IMR-90 (cell line): Measurements from ENCODE around the gene MPPED1. TPM values are rescaled to one million over a fixed set of nuclear protein-coding genes. Genes with fewer than 3 reads are reported as not detected.

Experiments
- ATAC-seq: fragments of 200-7000 bp; cut with Tn5 transposase; 2 replicates; pipeline ENCODE4 v1.9.1; 2020; ENCODE audit warnings: low read depth, mild to moderate bottlenecking, moderate library complexity
- BruUV-seq: library from RNA; stranded (reverse); fragments of 400-500 nt; replicated peaks from 2 replicates; lab custom pipeline; 2021; lab: Mats Ljungman, UMichigan
- CTCF ChIA-PET: fragments of 300-600 bp; formaldehyde crosslinking; extraction: SDS; loops from one replicate; lab custom pipeline; 2021; ENCODE audit warnings: antibody characterized with exemption; lab: Yijun Ruan, JAX
- POLR2A ChIA-PET: fragments of 300-600 bp; sonication (Branson Sonifier 250); formaldehyde crosslinking; loops from one replicate; lab custom pipeline; 2022; ENCODE audit warnings: antibody characterized with exemption; ENCODE audit not compliant: unreplicated experiment; lab: Charles Lee
- DNase-seq: peaks from one replicate; pipeline ENCODE4 v3.0.0; 2013
- H2AFZ ChIP-seq: replicated peaks from 2 replicates; pipeline ENCODE3; 2013; ENCODE audit warnings: low read length, mild to moderate bottlenecking; ENCODE audit not compliant: poor library complexity
- H2AK5ac ChIP-seq: 2 replicates; pipeline ENCODE4 v1.6.1; 2013; ENCODE audit warnings: low read depth, low read length, inconsistent platforms
- H2AK9ac ChIP-seq: replicated peaks from 2 replicates; pipeline ENCODE3; 2013; ENCODE audit warnings: mild to moderate bottlenecking, low read depth, low read length, moderate library complexity; ENCODE audit not compliant: poor library complexity
- H2BK120ac ChIP-seq: 2 replicates; pipeline ENCODE4 v1.6.1; 2013; ENCODE audit warnings: low read depth, low read length, inconsistent platforms
- H2BK15ac ChIP-seq: 3 replicates; pipeline ENCODE4 v1.6.1; 2013; ENCODE audit warnings: low read depth, low read length, inconsistent platforms
- H2BK20ac ChIP-seq: 2 replicates; pipeline ENCODE4 v1.6.1; 2013; ENCODE audit warnings: low read depth, mild to moderate bottlenecking, inconsistent platforms, low read length, moderate library complexity
- H2BK5ac ChIP-seq: 2 replicates; pipeline ENCODE4 v1.6.1; 2013; ENCODE audit warnings: mild to moderate bottlenecking, low read depth, low read length, inconsistent platforms; ENCODE audit not compliant: poor library complexity, severe bottlenecking
- H3K14ac ChIP-seq: replicated peaks from 2 replicates; pipeline ENCODE4 v1.6.1; 2013; ENCODE audit warnings: low read depth, low read length, inconsistent platforms
- H3K18ac ChIP-seq: 2 replicates; pipeline ENCODE4 v1.6.1; 2013; ENCODE audit warnings: low read depth, low read length, control low read depth
- H3K23ac ChIP-seq: 2 replicates; pipeline ENCODE4 v1.6.1; 2013; ENCODE audit warnings: low read depth, low read length, inconsistent platforms
- H3K27ac ChIP-seq: 2 replicates; pipeline ENCODE4 v1.5.1; 2013; ENCODE audit warnings: mild to moderate bottlenecking, control low read depth, low read length; ENCODE audit not compliant: insufficient read depth
- H3K27me3 ChIP-seq: 2 replicates; pipeline ENCODE4 v1.6.1; 2013; ENCODE audit warnings: low read length; ENCODE audit not compliant: control insufficient read depth, insufficient read depth
- H3K36me3 ChIP-seq: 2 replicates; pipeline ENCODE4 v1.6.1; 2013; ENCODE audit warnings: low read length, mixed read lengths; ENCODE audit not compliant: control insufficient read depth, insufficient read depth
- H3K4ac ChIP-seq: 2 replicates; pipeline ENCODE4 v1.6.1; 2013; ENCODE audit warnings: low read depth, low read length, inconsistent platforms
- H3K4me1 ChIP-seq: 2 replicates; pipeline ENCODE4 v1.6.1; 2013; ENCODE audit warnings: low read length, mixed read lengths; ENCODE audit not compliant: control insufficient read depth, insufficient read depth
- H3K4me2 ChIP-seq: 2 replicates; pipeline ENCODE4 v1.6.1; 2013; ENCODE audit warnings: low read depth, mild to moderate bottlenecking, control low read depth, low read length, moderate library complexity
- H3K4me3 ChIP-seq: 2 replicates; pipeline ENCODE4 v1.5.1; 2013; ENCODE audit warnings: low read depth, mild to moderate bottlenecking, control low read depth, low read length, moderate library complexity; ENCODE audit not compliant: insufficient read depth
- H3K56ac ChIP-seq: 2 replicates; pipeline ENCODE4 v1.6.1; 2013; ENCODE audit warnings: low read length, inconsistent platforms; ENCODE audit not compliant: insufficient read depth; ENCODE audit errors: extremely low read depth
- H3K79me1 ChIP-seq, 2 experiments: 2 replicates each; pipeline ENCODE4 v1.6.1; 2013; ENCODE audit warnings: low read length in 2 of 2, inconsistent platforms in 1 of 2, low read depth in 1 of 2
- H3K9ac ChIP-seq: 2 replicates; pipeline ENCODE4 v1.6.1; 2013; ENCODE audit warnings: low read depth, low read length, control low read depth
- H3K9me1 ChIP-seq: 2 replicates; pipeline ENCODE4 v1.6.1; 2013; ENCODE audit warnings: low read length, inconsistent platforms; ENCODE audit not compliant: insufficient read depth
- H3K9me3 ChIP-seq: 2 replicates; pipeline ENCODE4 v1.6.1; 2013; ENCODE audit warnings: low read length; ENCODE audit not compliant: control insufficient read depth, insufficient read depth
- H4K20me1 ChIP-seq: 2 replicates; pipeline ENCODE4 v1.6.1; 2013; ENCODE audit warnings: low read length, inconsistent platforms; ENCODE audit not compliant: insufficient read depth
- H4K5ac ChIP-seq: 2 replicates; pipeline ENCODE4 v1.6.1; 2013; ENCODE audit warnings: mild to moderate bottlenecking, low read depth, low read length, control low read depth
- H4K8ac ChIP-seq, 2 experiments: 2 replicates each; pipeline ENCODE4 v1.6.1; 2013; ENCODE audit warnings: low read depth in 2 of 2, low read length in 2 of 2, control low read depth in 1 of 2, inconsistent platforms in 1 of 2
- H4K91ac ChIP-seq: 2 replicates; pipeline ENCODE4 v1.6.1; 2013; ENCODE audit warnings: low read depth, low read length, inconsistent platforms; ENCODE audit not compliant: insufficient read depth
- BHLHE40 ChIP-seq: fragments of 150-350 bp; IDR thresholded peaks from 2 replicates; pipeline ENCODE4 v1.6.1; 2016; ENCODE audit warnings: mild to moderate bottlenecking, low read depth, low read length
- CEBPB ChIP-seq: IDR thresholded peaks from 2 replicates; pipeline ENCODE4 v1.6.1; 2012; ENCODE audit warnings: low read depth, low read length, improper control_type of control experiment
- CHD1 ChIP-seq: IDR thresholded peaks from 2 replicates; pipeline ENCODE4 v1.6.1; 2012; ENCODE audit warnings: low read depth, low read length, improper control_type of control experiment
- CTCF ChIP-seq: conservative IDR thresholded peaks from 2 replicates; pipeline ENCODE4 v1.5.1; 2012; ENCODE audit warnings: mild to moderate bottlenecking, low read depth, low read length, improper control_type of control experiment
- ELK1 ChIP-seq: fragments of 150-350 bp; IDR thresholded peaks from 2 replicates; pipeline ENCODE4 v1.6.1; 2016; ENCODE audit warnings: low read depth, mild to moderate bottlenecking, low read length, moderate library complexity, borderline replicate concordance
- FOS ChIP-seq: fragments of 150-350 bp; IDR thresholded peaks from 2 replicates; pipeline ENCODE4 v1.6.1; 2016; ENCODE audit warnings: low read depth, low read length
- MAFK ChIP-seq: IDR thresholded peaks from 2 replicates; pipeline ENCODE4 v1.6.1; 2012; ENCODE audit warnings: low read depth, low read length, improper control_type of control experiment
- MAZ ChIP-seq: IDR thresholded peaks from 2 replicates; pipeline ENCODE4 v1.6.1; 2012; ENCODE audit warnings: low read depth, mild to moderate bottlenecking, low read length, improper control_type of control experiment, moderate library complexity, borderline replicate concordance
- MXI1 ChIP-seq: IDR thresholded peaks from 2 replicates; pipeline ENCODE4 v1.6.1; 2012; ENCODE audit warnings: low read depth, mild to moderate bottlenecking, low read length, moderate library complexity, borderline replicate concordance
- NFE2L2 ChIP-seq: fragments of 150-350 bp; IDR thresholded peaks from 2 replicates; pipeline ENCODE4 v1.6.1; 2016; ENCODE audit warnings: low read depth, mild to moderate bottlenecking, low read length
- POLR2A ChIP-seq: IDR thresholded peaks from 2 replicates; pipeline ENCODE4 v1.6.1; 2012; ENCODE audit warnings: mild to moderate bottlenecking, low read depth, low read length
- RAD21 ChIP-seq: IDR thresholded peaks from 2 replicates; pipeline ENCODE4 v1.6.1; 2012; ENCODE audit warnings: low read length, improper control_type of control experiment
- RCOR1 ChIP-seq: IDR thresholded peaks from 2 replicates; pipeline ENCODE4 v1.6.1; 2012; ENCODE audit warnings: mild to moderate bottlenecking, low read length, improper control_type of control experiment; ENCODE audit not compliant: insufficient replicate concordance
- RFX5 ChIP-seq: IDR thresholded peaks from 2 replicates; pipeline ENCODE4 v1.8.0; 2012; ENCODE audit warnings: low read depth, mild to moderate bottlenecking, low read length, moderate library complexity
- SMC3 ChIP-seq: fragments of 150-350 bp; IDR thresholded peaks from 2 replicates; pipeline ENCODE4 v1.6.1; 2016; ENCODE audit warnings: low read depth, mild to moderate bottlenecking, antibody characterized with exemption, low read length, moderate library complexity
- USF2 ChIP-seq: fragments of 150-350 bp; IDR thresholded peaks from 2 replicates; pipeline ENCODE4 v1.6.1; 2017; ENCODE audit warnings: mild to moderate bottlenecking, antibody characterized with exemption, low read length, low read depth
- WGBS, 2 experiments: methylation state at CpG; one replicate each; pipeline versions ENCODE4 v1.1.5 to v1.1.7; 2013; ENCODE audit warnings: missing lambda C conversion rate in 2 of 2; ENCODE audit not compliant: insufficient read length in 1 of 2; ENCODE audit errors: extremely low coverage in 2 of 2; 5-methylcytosine and 5-hydroxymethylcytosine counted together
- dilution Hi-C: fragments of 300-500 bp; cut with HindIII; formaldehyde crosslinking; loops from one replicate; pipeline ENCODE4 v1.14.3; 2018; ENCODE audit warnings: low sequenced_read_pairs; ENCODE audit not compliant: unreplicated experiment
- in situ Hi-C: fragments of 300-500 bp; cut with MboI; formaldehyde crosslinking; loops from 3 replicates; pipeline ENCODE4 v1.14.3; 2019; ENCODE audit warnings: low sequenced_read_pairs, inconsistent platforms, mixed read lengths
- intact Hi-C: fragments of 100-400 bp; cut with micrococcal nuclease; formaldehyde crosslinking; loops from 2 replicates; pipeline ENCODE4 v1.10.0; 2022
- polyA plus RNA-seq, 3 experiments: library from polyadenylated mRNA; depleted of rRNA; stranded (reverse); fragments of >200 nt; gene quantifications; 2 replicates each; pipeline ENCODE4 v1.2.3, GENCODE V29; 2012; ENCODE audit warnings: low replicate concordance in 1 of 3
- total RNA-seq: library from RNA; depleted of rRNA; stranded (reverse); fragments of >200 nt; gene quantifications from 2 replicates; pipeline ENCODE4 v1.2.3, GENCODE V29; 2012

Gene MPPED1
- total and polyA plus RNA-seq, 2 of the 4 experiments (the other 2 are of a cell fraction), result not detected

- Histone ChIP-seq H3K4ac (no peak overlapping the region), H3K36me3 (no peaks in the 10 kb centered on the region), H3K4me2 (no peak overlapping the region), H3K4me3 (no peak overlapping the region), H3K27me3 (peaks cover 11% of the 10 kb centered on the region), H2AK5ac (no peak overlapping the region), H3K56ac (no peak overlapping the region), H3K9me1 (no peaks in the 10 kb centered on the region), H4K8ac (no peak overlapping the region), H3K79me1 (no peaks in the 10 kb centered on the region), H2AK9ac (no peak overlapping the region), H3K23ac (no peak overlapping the region), H3K18ac (no peak overlapping the region), H2BK15ac (no peak overlapping the region), H3K14ac (no peak overlapping the region), H2AFZ (no peak overlapping the region), H3K27ac (no peak overlapping the region), H3K4me1 (no peaks in the 10 kb centered on the region), H4K5ac (no peak overlapping the region), H2BK120ac (no peak overlapping the region), H2BK5ac (no peak overlapping the region), H3K9me3 (no peaks in the 10 kb centered on the region), H2BK20ac (no peak overlapping the region), H3K9ac (no peak overlapping the region), H4K20me1 (no peaks in the 10 kb centered on the region), H4K91ac (no peak overlapping the region)
- dilution Hi-C loops, result no loop called here
- WGBS, 2 experiments, result 30% methylated on average over 4 of the region's 15 CpGs; no CpG with 5 or more reads in 1 of the 2 experiments
- intact Hi-C loops, result no loop called here
- CTCF ChIA-PET, result no interaction called here
- TF ChIP-seq NFE2L2 (no peak), ELK1 (no peak), MAZ (no peak), MAFK (no peak), RFX5 (no peak), POLR2A (no peak), RAD21 (no peak), USF2 (no peak), MXI1 (no peak), BHLHE40 (no peak), FOS (no peak), SMC3 (no peak), CEBPB (no peak), CHD1 (no peak), CTCF (no peak), RCOR1 (no peak)
- ATAC-seq (no peak), DNase-seq (no peak)
- no TSS peak for BruUV-seq
- POLR2A ChIA-PET, result no interaction called here
- in situ Hi-C loops, result no loop called here
Observed at GRCh38 chr22:43404673-43405385, 7.0 kb upstream of the MPPED1 start.
